IPS-NIHi7 (cell line): ENCODE results near the gene PLAU.
"Not testable (repeated sequence)": the region's sequence is repeated elsewhere in the genome, so short reads cannot be mapped to it uniquely, and the experiment has no call there.

ENCODE experiments used
- DNase-seq: peaks from one replicate; pipeline ENCODE4 v3.0.0; 2012; ENCODE audit warnings: mixed read lengths; ENCODE audit errors: extremely low spot score

The PLAU gene

DNA sequence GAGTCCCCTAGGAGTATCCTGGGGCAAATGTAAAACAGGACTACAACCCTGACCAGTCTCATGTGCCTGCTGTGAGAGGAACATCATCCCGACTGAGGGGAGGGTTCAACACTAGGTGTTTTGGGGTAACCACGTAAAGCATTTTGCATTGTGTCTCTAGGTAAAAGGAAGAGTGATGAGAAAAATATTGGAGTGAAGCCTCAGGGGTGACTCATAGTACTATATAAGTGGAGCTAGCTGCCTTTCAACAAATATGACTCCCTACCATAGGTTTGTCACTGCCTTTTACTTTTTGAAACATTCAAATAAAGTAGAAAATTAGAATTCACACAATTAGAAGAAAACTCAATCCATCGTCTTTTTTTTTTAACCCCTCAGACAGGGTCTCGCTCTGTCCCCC is 34.0 kb upstream of the PLAU start:
- DNase-seq, result no peak

DNA sequence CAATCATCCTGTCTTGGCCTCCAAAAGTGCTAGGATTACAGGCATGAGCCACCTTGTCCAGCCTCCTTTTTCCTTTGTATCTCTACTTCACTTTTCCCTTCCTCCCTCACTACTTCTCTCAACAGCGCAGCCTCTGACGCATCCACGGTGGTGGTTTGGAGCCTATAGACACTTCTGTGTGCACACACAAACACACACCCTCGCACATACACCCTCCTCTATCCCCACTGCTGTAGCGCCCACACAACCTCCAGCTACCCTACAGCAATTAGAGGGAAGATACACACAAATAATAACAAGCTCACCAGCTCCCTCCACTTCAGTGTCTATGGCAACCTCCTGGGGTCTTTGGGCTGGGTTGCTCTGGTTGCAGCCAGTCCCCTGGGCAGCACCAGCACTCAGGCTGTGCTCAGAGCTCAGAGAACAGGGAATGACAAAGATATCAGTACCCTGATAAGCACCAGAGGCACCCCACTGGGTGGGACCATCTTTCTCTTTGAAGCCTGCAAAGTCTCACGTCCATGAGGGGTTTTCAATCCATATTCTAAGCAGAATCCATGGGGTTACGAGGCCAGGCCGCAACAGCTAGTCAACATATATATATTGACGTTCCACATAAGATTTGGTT is 33.3 kb upstream of the PLAU start:
- DNase-seq, result no peak

DNA sequence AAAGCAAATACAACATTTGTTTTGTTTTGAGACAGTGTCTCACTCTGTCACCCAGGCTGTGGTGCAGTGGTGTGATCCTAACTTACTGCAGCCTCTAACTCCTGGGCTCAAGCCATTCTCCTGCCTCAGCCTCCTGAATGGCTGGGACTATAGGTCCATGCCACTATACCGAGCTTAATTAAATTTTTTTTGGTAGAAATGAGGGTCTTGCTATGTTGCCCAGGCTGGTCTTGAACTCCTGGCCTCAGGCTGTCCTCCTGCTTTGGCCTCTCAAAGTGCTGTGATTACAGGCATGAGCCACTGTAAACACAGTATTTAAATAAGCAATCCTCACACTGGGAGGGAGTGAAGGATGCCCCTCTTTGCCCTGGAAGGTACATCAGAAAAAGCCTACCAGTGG is 32.6 kb upstream of the PLAU start:
- no peak for DNase-seq

DNA sequence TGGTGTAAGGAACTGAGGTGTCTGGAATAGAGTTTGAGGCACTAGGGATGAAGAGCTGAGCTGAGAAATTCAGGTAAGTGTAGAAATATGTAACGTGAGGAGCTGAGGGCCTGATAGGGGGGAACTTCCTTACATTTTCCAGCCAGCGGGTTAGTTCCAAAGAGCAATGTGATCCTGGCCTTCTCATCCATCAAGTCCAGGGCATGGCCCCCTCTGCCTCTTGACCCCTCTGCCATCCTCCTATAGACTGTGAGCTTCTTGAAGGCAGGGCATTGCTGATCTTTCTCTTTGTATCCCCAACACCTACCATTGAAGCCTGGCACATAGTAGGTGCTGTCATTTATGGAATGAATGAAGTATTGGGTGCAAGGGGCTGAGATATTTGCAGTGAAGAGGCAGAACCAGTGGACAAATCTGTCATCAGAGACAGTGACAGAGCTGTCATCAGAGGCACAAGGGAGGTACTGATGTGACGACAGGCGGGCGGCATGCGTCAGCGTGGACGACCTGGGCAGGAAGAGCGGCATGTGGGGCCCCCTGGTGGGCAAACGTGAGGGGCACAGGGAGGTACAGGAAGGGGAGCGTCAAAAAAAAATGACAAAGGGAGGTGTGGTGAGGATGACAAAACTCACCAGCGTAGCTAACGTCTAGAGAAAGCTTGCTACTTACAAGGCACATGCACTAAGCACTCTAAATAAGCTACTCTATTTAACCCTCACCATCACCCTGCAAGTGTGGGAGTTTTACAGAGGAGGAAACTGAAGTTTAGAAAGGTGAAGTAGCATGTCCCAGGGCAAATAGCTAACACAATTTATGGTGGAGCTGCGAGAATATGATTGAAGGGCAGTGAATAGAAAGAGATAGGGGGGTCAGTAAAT is 31.4 kb upstream of the PLAU start:
- peak; percentile 77 for DNase-seq

DNA sequence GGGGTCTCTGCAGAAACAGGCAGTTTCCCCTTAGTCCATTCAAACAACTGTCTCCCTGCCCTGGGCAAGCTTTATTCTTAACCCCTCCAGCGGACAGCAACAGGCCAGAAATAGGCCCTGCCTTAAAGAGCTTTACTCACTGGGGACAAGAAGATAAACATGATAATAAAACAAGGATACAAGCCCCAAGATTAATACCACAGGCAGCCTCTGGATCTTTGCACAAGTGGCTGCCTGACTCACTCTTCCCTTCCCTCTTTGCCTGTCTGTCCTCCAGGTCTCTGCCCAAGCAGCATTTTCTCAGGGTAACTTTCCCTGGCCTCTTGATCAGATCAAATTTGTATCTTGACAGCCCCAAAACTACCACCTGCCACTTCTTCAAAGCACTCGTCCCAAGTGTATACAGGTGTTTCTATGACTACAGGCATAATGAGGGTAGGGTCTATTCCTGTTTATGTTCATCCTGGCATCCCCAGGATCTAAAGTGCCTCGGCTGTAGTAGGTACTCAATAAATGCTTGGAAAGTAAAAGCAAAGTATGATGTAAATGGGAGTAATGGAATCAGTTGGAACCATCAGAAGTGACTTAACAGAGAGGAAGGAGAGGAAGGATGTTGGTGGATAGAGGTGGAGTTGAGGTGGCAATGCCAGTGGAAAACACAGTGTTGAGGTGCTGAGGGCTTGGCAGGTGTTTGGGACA is 29.6 kb upstream of the PLAU start:
- no peak for DNase-seq

DNA sequence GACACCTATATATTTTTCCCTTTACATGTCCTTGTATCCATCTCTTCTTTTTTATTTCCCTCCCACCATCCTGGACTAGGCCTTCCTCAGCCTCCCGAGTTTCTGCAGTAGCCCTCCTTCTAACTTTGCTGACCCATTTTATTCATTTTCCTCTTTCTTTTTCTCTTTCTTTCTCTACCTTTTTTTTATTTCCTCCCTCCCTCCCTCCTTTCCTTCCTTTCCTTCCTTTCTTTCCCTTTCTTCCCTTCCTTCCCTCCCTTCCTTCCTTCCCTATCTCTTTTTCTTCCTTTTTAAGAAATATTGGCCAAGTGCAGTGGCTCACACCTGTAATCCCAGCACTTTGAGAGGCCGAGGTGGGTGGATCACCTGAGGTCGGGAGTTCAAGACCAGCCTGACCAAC is 26.9 kb upstream of the PLAU start:
- DNase-seq, result no peak

DNA sequence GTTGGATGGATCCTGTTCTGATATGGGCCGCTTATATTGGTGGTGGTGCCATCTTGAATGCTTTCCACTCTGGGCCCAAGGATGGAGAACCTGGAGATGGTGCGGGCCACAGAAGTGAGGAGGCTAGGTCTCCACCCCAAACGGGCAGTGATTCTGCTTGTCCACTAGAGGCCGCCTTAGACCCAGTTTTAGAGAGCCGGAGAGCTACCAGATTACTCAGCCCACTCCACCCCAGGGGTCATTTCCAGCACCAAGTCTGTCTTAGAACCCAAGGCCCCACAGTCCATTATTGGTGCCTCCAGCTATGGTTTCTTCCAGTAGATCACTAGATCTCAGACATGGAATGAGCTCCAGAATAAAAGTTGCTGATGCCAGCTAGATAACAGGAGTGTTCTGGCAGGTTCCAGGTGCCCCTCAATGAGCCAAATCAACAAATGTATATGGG is 24.8 kb upstream of the PLAU start:
- peak; percentile 83 for DNase-seq

DNA sequence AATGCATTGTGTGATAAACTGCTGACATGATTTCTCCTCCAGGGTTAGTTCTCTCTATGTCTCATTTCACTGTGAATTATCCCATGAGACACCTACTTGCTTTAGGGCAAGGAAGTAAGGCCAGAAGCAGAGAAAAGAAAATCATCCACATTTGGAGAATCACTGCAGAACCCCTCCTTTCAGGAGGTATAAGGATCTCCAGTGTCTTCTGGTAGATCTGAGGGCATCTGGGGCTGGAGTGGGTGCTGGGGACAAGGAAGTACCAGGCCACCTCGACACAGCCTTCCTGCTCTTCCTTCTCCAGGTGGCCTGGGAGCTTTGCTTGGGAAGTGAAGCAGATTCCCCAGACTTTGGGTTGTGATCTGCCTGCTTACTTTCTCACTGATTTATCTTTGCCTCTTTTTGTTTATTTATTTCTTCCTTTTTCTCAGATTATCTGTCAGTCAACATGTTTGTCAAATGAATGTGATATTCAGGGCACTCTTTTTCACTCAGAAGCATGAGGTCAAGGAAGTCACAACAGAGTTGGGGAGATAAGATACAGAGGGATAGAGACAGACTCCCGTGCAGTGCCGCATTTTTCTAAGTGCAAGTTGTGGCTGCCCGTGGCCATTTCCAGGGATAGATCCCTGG is 24.2 kb upstream of the PLAU start:
- DNase-seq, result no peak

DNA sequence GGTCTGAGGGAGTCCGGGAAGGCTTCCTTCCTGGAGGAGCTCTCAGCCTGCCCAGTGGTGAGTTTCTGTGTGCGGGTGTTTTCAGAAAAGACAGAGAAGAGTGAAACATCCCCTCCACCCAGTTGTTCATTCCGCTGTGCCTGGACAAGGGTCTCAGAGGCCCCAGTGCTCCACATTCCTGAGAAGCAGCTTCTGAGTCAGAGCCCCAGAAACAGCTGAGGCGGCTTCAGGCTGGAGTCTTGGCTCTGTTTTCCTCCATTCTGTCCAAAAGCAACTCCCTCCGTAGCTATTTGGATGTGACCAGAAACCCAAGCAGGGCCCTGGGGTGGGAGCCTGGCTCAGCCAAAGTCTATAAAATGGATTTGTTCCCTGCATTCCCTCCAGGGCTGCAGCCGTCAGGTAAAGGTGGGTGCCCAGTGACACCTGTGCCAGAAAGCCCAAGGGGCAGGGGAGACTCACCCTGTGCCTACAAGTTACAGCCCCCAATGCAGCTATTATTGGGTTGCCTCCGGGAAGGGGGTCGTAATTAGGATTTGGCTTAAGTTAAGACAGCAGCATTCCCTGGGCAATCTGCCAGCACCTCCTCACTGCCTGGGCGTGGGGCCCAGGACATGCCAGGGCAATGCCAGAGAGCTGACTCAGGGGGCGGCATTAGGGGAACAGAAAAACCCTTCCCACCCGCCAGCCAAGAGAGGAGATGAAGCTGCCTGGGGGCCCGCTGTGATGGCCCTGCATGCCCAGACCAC is 23.5 kb upstream of the PLAU start:
- no peak for DNase-seq

DNA sequence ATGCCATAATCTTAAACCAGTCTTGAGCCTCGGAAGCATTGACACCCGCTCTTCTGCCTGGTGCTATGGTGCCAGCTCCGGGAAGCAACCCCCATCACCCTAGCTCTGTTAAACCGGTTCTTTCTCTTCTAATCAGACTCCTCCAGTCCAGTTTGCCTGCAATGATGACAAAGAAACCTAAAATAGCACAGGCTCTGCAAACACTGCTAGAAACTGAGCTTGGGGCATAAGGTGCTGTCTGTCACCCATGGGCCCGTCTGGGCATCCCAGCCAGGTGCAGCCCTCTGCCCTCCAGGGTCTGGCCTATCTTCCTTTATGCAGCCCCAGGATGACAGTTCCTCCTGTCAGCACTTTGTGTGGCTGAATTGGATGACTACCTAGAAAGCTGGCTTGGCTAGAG is 22.4 kb upstream of the PLAU start:
- DNase-seq, result no peak

DNA sequence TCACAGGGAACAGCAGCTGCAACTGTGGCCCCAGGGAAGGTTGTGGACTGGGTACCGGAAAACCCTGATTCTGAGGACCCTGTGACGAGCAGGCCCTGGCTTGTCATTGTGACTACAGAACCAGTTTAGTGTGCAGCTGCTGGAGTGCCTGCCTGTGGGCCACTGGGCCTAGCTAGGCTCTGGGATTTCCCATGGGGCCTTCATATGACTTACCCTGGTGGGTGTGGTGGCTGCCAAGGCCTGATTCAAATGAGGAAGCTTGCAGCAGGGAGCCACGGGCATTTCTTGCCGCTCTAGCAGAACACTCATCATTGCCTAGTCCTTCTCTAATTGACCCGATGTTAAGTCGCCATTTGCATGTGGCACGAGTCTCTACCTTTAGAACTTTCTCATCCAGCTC is 21.9 kb upstream of the PLAU start:
- DNase-seq, result no peak

DNA sequence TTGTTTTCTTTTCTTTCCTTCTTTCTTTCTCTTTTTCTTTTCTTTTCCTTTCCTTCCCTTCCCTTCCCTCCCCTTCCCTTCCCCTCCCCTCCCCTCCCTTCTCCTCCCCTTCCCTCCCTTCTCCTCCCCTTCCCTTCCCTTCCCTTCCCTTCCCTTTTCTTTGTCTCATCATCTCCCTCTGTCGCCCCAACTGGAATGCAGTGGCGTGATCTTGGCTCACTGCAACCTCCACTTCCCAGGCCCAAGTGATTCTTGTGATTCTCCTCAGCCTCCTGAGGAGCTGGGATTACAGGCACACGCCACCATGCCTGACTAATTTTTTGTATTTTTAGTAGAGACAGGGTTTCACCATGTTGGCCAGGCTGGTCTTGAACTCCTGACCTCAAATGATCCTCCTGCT is 21.5 kb upstream of the PLAU start:
- not testable (repeated sequence) for DNase-seq

DNA sequence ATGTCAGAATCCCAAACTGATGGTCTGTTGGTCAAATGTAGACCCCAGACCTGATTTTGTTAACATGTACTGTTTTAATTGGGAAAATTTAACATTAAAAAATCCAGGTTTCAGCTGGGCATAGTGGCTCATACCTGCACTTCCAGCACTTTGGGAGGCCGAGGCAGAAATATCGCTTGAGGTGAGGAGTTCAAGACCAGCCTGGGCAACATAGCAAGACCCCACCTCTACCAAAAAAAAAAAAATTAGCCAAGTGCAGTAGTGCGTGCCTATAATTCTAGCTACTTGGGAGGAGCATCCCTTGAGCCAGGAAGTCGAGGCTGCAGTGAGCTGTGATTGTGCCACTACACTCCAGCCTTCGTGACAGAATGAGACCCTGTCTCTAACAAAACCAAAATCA is 20.7 kb upstream of the PLAU start:
- DNase-seq, result no peak

DNA sequence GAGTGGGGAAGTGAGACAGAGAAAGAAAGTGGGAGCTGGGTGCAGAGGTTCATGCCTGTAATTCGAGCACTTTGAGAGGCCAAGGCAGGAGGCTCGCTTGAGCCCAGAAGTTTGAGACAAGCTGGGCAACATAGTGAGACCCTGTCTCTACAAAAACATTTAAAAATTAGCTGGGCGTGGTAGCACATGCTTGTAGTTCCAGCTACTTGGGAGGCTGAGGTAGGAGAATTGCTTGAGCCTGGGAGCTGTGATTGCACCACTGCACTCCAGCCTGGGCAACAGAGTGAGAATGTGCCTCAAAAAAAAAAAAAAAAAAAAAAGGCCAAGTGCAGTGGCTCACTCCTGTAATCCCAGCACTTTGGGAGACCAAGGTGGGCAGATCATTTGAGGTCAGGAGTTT is 20.1 kb upstream of the PLAU start:
- not testable (repeated sequence) for DNase-seq

DNA sequence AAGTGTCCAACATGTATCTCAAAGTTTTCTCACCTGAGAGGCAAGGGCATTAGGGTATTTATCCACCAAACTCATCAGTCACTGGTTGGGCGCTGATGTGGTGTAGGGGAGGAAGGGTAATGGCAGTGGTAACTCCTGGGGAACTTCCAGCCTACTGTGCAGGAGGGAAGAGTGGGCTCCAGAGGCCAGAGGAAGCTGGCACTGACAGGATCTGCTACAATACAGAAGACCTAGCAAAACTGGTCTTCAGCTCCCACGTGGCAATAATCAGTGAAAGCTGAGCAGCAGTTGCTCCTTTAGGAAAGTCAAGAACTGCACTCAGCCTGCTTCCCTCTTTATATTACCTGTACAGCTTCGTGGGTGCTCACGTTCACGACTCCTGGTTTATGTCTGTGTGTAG is 19.4 kb upstream of the PLAU start:
- DNase-seq, result no peak

DNA sequence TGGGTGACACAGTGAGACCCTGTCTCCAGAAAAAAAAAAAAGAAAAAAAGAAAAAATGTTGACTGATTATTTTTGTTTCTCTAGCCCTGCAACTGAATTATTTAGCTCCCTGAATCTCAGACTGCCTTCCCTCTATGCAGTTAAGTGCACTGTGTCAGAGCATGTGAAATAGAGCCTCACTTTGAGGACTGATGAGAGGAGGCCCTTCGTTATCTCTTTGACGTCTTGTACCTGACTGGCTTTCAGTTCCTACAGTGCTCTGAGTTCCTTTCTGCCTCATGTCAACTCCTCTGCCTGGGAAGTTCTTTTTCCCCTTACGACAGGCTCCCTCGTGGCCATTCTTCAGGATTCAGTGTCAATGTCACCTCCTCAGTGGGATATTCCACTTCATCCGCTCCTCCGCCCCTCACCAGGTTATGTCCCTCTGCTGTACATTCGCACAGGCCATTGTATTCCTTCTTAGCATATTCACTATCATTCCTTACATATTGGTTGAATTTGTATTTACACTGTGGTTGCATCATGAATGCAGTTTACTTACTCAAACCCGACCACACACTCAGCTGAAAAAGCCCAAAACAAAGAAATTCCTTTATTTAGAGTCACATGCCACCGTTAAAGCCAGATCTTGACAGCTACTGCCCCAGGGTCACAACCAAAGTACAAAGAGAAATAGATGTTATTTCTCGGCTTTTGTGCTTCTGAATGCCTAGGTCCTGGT is 18.5 kb upstream of the PLAU start:
- DNase-seq, result no peak

DNA sequence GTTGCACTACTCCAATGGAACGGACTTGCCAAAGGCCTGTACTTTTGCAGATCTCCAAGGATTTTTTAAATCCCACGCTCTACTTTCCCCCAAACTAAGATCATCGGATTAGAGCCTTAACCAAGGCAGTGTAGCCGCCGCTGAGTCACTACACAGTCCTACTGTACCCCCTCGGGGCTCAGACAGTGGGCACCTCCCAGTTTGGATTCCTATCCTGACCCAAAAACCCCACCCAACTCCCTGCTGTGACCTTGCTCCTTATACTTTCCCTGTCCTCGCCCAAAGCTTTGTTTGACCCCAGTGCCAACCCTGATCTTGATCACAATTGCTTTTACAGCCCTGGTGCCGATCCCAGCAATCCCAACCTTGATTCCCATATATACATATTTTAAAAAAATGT is 17.5 kb upstream of the PLAU start:
- no peak for DNase-seq

DNA sequence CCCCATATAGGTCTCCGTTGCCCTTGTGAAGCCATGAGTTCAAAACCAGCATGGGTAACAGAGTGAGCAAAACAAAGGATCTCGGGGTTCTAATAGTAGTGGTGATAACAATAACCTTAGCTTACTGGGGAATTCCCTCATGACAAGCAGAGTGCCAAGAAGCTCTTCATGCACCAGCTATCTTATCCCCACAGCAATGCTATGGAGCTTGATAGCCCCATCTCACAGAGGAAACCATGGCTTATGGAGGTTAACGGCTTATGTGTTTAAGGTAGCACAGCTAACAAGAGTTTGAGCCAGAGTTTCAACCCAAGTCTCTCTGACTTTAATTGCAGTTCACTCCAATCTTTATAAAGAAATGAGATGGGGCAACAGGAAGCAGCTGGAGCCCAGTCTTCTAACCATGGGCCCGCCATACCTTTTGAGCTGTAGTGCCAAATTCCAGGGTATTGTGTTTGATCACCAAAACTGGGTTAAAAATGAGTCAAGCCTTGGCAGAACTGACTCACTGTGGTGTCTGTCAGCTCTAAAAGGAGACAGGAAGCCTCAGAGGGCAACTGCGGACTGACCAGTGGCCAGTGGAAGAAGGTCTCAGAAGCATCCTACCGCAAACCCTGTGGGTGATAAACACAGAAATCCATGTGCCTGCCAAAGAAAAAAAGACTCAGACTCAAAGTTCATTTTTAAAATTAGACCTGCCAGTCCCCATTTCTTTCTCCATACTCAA is 16.5 kb upstream of the PLAU start:
- DNase-seq, result no peak

DNA sequence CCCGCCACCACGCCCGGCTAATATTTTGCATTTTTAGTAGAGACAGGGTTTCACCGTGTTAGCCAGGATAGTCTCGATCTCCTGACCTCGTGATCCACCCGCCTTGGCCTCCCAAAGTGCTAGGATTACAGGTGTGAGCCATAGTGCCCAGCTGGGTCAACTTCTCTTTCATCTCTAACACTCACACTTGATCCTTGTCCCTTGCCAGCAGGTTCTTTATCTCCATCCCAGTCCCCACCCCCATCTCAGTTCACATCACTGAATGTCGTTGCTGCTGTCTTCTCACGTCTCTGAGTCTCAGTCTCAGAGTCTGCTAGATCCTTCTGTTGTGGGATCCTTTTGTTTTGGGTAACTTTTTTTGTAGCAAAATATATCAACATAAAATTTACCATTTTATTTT is 15.6 kb upstream of the PLAU start:
- not testable (repeated sequence) for DNase-seq

DNA sequence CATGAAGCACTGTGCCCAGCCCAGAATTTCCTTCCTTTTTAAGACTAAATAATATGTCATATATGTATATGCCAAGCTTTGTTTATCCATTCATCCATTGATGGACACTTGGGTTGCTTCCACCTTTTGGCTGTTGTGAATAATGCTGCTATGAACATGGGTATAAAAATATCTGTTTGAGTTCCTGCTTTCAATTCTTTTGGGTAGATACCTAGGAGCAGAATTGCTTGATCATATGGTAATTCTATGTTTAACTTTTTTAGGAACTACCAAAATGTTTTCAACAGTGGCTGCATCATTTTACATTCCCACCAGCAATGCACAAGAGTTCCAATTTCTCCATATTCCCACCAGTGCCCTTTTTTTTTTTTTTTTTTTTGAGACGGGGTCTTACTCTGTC is 13.2 kb upstream of the PLAU start:
- no peak for DNase-seq
